ENCODE data around the gene CLMP.

Gene CLMP

GRCh38 chr11:123110397-123110796 is 84.7 kb downstream of the CLMP start:
- Histone ChIP-seq H3K27ac (ENCODE audit: low read depth, low read length) (no peak overlapping the region), H3K4me2 (ENCODE audit: low read length) (no peak overlapping the region), H3F3A (ENCODE audit: control insufficient read depth, insufficient read depth) (no peaks in the 10 kb centered on the region), H3K36me3 (ENCODE audit: control insufficient read depth, low read length) (no peaks in the 10 kb centered on the region), H4K20me1 (ENCODE audit: control insufficient read depth, insufficient read depth, low read depth, low read length) (no peaks in the 10 kb centered on the region), H3K9me2 (replicated peaks; ENCODE audit: control insufficient read depth, low read length) (no peaks in the 10 kb centered on the region), H3K27me3 (ENCODE audit: control insufficient read depth, low read length) (no peaks in the 10 kb centered on the region), H3K79me2 (ENCODE audit: control insufficient read depth, low read length) (no peaks in the 10 kb centered on the region), H3K9me3 (ENCODE audit: control insufficient read depth, insufficient read depth, low read length) (no peaks in the 10 kb centered on the region), H3K4me3 (ENCODE audit: low read length) (no peak overlapping the region), H3K4me1 (ENCODE audit: control insufficient read depth, low read length) (no peaks in the 10 kb centered on the region)
- TF ChIP-seq CTCF (IDR thresholded peaks at IDR 0.05; ENCODE audit: low read depth, low read length, poor library complexity, severe bottlenecking) (no peak), EZH2phosphoT487 (IDR thresholded peaks at IDR 0.05; ENCODE audit: borderline replicate concordance, low read length) (no peak)

GRCh38 chr11:123107945-123108495 is 87.0 kb downstream of the CLMP start:
- Histone ChIP-seq H3K4me1 (ENCODE audit: control insufficient read depth, low read length) (no peaks in the 10 kb centered on the region), H3F3A (ENCODE audit: control insufficient read depth, insufficient read depth) (no peaks in the 10 kb centered on the region), H3K27me3 (ENCODE audit: control insufficient read depth, low read length) (no peaks in the 10 kb centered on the region), H3K36me3 (ENCODE audit: control insufficient read depth, low read length) (no peaks in the 10 kb centered on the region), H3K79me2 (ENCODE audit: control insufficient read depth, low read length) (no peaks in the 10 kb centered on the region), H3K27ac (ENCODE audit: low read depth, low read length) (no peak overlapping the region), H3K4me2 (ENCODE audit: low read length) (no peak overlapping the region), H3K4me3 (ENCODE audit: low read length) (no peak overlapping the region), H3K9me3 (ENCODE audit: control insufficient read depth, insufficient read depth, low read length) (no peaks in the 10 kb centered on the region), H4K20me1 (ENCODE audit: control insufficient read depth, insufficient read depth, low read depth, low read length) (no peaks in the 10 kb centered on the region), H3K9me2 (replicated peaks; ENCODE audit: control insufficient read depth, low read length) (no peaks in the 10 kb centered on the region)
- no peak for TF ChIP-seq EZH2phosphoT487 (IDR thresholded peaks at IDR 0.05; ENCODE audit: borderline replicate concordance, low read length)
- TF ChIP-seq CTCF (IDR thresholded peaks at IDR 0.05; ENCODE audit: low read depth, low read length, poor library complexity, severe bottlenecking) = no peak

GRCh38 chr11:123104697-123105096 is 90.4 kb downstream of the CLMP start:
- Histone ChIP-seq H3K4me3 (ENCODE audit: low read length) (no peak overlapping the region), H3K27me3 (ENCODE audit: control insufficient read depth, low read length) (no peaks in the 10 kb centered on the region), H3K36me3 (ENCODE audit: control insufficient read depth, low read length) (no peaks in the 10 kb centered on the region), H4K20me1 (ENCODE audit: control insufficient read depth, insufficient read depth, low read depth, low read length) (no peaks in the 10 kb centered on the region), H3K4me1 (ENCODE audit: control insufficient read depth, low read length) (no peaks in the 10 kb centered on the region), H3K4me2 (ENCODE audit: low read length) (no peak overlapping the region), H3F3A (ENCODE audit: control insufficient read depth, insufficient read depth) (no peaks in the 10 kb centered on the region), H3K9me3 (ENCODE audit: control insufficient read depth, insufficient read depth, low read length) (no peaks in the 10 kb centered on the region), H3K79me2 (ENCODE audit: control insufficient read depth, low read length) (no peaks in the 10 kb centered on the region), H3K27ac (ENCODE audit: low read depth, low read length) (no peak overlapping the region), H3K9me2 (replicated peaks; ENCODE audit: control insufficient read depth, low read length) (no peaks in the 10 kb centered on the region)
- no peak for TF ChIP-seq CTCF (IDR thresholded peaks at IDR 0.05; ENCODE audit: low read depth, low read length, poor library complexity, severe bottlenecking)
- TF ChIP-seq EZH2phosphoT487 (IDR thresholded peaks at IDR 0.05; ENCODE audit: borderline replicate concordance, low read length) = no peak
